Measurements from ENCODE around the gene HMG20B. TPM values are rescaled to one million over a fixed set of nuclear protein-coding genes. Genes with fewer than 3 reads are reported as not detected.

HMG20B gene
- polyA plus RNA-seq, 4 donors, result 67.9 to 111 (median 91.2) TPM

DNA sequence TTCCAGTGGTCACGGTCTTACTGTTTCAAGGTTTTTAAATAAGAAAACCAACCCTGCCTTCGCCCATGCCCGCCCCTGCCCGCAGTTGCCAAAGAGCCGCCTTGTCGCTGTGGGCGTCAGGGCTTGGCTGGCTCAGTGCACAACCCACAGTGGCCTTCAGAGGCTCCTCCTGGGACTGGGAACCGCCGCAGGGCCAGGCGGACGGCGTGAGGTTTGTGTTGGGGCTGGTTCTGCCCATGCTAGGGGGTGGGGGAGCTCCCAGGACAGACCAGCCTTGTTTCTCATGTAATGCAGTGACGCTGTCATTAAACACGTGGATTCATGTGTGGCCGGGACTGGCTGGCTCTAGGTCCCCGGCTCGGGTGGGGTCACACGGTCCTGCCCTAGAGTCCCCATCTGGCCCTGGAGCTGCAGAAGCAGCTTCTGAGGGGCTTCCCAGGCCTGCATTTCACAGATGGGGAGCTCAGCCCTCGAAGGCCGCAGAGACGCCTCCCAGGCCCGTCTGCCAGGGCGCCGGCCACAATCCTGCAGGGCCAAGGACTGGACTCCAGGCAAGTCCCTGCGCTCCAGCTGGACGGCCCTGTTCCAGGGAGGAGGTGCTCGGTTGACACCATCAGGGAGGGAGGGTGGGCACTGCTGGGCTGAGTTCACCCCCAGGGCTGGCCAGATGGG, 36.2 kb upstream of the HMG20B start:
- no peak for DNase-seq (ENCODE audit: low read depth in 4 of 4, low spot score in 2 of 4)

DNA sequence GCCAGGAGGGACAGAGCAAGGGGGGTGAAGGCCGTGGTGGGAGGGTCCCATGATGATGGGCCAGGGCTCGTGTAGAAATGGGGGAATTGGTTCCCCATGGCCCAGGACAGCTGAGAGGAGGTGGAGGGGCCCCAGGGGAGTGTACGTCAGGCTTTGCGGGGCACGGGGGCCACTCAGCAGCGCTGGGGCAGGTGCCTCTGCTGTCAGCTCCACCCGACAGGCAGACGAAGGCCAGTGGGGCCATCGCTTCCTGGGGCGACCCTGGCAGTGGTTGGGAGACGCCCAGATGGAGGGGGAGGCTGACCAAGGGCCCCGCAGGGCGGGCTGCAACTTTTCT, 35.7 kb upstream of the HMG20B start:
- DNase-seq (ENCODE audit: low read depth in 4 of 4, low spot score in 2 of 4), result no peak

DNA sequence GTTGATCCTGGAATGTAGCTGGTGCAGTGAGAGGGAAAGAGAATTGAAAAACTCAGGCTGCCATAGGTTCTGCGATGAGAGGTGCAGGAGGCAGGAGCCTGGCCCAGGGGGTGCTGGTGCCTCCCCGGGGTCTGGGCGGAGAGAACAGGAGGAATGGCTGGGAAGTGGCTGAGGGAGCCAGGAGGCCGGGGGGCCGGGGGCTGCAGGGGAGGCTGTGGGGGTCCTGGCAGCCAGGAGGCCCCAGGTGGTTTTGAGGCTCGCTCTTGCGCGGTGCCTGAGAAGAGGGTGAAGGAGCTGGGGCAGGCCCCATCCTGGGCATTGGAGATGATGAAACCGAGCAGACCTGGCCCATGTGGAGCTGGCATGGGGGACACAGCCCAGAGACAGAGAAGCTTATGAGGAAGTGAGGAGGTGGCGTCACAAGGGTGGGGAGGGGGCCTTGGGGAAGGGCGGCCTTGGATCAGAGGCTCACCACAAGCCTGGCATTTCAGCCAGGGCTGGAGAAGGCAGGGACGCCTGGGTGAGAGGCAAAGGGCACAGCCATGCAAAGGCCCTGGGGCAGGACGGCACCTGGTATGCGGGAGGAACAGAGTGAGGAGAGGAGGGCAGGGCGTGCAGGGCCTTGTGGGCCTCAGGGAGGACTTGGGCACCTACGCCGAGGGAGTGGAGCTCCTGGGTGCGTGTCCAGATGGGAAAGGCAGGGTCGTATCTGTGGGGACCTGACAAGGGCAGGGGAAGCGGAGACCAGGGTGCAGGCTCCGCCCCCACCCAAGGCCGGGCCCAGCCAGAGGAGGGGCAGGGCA, 35.1 kb upstream of the HMG20B start:
- DNase-seq (ENCODE audit: low read depth in 4 of 4, low spot score in 2 of 4), result no peak

DNA sequence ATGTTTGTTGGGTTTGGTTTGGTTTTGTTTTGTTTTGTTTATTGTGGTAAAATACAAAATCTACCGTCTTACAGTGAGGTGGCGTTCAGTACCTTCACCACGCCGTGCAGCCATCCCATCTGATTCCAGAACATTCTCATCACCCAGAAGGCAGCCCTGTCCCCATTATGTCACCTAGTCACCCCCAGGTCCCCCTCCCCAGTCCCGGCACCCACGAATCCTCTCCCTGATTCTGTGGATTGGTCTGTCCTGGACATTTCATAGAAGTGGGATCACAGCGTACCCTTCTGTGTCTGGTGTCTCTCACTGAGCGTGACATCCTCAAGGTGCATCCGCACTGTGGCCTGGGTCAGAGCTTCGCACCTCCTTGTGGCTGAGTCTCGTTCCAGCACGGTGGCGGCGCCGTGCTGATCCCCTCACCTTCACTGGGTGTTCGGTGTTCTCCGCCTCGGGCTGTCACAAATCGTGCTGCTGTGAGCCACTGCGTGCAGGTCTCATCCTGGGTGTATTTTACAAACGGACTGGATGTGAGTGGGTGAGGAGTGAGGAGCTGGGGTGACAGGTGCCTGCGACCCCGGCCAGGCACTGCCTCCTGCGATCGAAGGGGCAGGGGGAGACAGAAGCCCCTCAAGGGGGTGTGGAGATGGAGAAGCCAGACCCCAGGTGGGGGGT, 34.4 kb upstream of the HMG20B start:
- no peak for DNase-seq (ENCODE audit: low read depth in 4 of 4, low spot score in 2 of 4)

DNA sequence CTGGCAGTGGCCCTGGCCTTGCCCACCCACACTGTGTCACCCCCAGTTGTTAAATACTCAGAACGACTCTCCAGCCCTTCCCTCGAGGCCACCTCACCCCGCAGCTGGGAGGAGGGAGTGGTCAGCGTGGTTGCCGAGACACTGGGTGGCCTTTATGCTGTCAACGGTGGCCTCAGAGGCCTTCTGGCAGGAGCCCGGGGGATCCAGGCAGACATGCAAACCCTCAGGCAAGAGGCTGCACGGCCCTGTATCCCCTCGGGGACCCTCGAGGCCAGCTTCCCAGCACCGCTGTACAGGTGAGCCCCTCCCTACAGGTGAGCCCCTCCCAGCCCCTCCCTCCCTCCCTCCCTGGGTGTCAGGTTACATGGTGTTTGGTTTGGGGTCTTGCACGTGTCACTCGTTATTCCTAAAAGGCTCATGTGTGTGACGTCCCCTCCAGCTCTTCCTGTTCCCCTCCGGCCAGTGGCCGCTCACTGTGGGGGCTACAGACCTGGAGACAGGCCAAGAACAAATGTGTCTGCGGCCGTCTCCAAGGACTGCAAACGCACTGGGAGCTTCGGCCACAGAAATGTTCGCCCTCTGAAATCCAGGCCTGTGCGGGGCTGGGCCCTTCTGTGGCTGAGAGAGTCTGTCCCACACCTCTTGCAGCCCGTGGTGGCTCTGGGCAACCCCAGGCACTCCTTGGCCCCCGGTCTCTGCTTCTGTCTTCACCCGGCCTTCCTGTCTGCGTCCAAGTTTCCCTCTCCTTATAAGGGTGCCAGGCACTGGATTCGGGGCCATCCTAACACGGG, 33.6 kb upstream of the HMG20B start, which contains the start of gene TEKTIP1:
TEKTIP1 (plus strand) TSS at position 210 of the 791 bp plus-strand sequence; CDS start at position 214, 4 bp downstream.
- no peak for DNase-seq (ENCODE audit: low read depth in 4 of 4, low spot score in 2 of 4)

DNA sequence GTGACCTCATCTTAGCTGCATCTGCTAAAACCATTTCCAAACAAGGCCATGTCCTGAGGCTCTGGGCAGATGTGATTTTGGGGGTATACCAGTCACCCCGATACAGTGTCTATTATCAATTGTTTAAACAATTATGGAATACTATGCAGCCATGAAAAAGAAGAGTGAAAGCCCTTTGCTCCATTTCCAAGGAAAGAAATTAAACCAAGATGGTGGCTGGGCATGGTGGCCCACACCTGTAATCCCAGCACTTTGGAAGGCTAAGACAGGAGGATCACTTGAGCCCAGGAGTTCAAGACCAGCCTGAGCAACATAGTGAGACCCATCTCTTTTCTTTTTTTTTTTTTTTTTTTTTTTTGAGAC, 33.0 kb upstream of the HMG20B start:
- DNase-seq (ENCODE audit: low read depth in 4 of 4, low spot score in 2 of 4), result no peak

DNA sequence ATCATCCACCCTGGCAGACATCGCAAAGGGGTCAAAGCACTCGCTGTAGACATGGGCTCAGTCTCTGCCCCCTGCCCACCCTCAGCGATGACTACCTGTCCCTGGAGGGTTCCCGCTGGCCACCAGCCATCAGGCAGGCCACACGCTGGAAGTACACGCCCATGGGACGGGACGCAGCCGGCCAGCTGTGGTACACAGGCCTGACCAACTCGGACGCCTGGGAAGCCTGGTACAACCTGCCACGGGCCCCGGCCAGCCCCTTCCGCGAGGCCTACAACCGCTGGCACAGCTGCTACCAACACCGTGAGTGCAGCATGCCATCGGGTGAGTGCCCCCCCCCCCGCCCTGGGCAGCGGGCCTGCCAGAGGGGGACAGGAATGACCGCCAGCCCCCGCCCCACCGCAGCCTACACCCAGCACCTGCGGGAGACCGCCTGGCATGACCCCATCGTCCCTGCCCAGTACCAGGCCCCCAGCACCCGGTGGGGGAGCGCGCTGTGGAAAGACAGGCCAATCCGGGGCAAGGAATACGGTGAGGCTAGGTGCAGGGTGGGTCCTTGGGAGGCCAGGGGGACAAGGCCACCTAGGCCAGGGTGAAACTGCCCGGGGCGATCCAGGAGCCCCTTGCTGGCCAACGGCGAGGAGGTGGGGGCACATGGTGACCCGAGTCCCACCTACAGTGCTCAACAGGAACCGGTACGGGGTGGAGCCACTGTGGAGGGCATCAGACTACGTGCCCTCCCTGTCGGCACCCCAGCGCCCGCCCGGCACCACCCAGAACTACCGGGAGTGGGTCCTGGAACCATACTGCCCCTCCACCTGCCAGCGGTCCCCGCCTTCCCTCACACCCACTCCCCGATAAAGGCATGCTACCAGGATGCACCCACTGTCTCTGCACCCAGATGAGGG, 29.3 kb upstream of the HMG20B start:
- DNase-seq (ENCODE audit: low read depth in 4 of 4, low spot score in 2 of 4), result no peak

DNA sequence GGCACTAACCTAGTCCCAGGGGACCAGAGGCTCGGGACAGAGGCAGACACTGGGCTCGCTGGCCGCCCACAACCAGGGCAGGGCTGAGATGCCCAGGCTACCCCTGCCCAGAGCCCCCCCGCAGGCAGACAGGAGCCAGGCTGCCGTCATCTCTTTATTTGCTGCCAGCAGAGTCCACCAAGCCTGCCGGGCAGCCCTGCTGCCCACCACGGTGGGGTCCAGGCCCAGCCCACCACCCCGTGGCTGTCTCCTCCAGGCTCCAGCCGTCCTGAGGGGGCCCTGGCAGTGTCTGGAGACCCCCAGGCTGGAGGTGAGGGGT, 28.7 kb upstream of the HMG20B start:
- DNase-seq (ENCODE audit: low read depth in 4 of 4, low spot score in 2 of 4), result no peak

DNA sequence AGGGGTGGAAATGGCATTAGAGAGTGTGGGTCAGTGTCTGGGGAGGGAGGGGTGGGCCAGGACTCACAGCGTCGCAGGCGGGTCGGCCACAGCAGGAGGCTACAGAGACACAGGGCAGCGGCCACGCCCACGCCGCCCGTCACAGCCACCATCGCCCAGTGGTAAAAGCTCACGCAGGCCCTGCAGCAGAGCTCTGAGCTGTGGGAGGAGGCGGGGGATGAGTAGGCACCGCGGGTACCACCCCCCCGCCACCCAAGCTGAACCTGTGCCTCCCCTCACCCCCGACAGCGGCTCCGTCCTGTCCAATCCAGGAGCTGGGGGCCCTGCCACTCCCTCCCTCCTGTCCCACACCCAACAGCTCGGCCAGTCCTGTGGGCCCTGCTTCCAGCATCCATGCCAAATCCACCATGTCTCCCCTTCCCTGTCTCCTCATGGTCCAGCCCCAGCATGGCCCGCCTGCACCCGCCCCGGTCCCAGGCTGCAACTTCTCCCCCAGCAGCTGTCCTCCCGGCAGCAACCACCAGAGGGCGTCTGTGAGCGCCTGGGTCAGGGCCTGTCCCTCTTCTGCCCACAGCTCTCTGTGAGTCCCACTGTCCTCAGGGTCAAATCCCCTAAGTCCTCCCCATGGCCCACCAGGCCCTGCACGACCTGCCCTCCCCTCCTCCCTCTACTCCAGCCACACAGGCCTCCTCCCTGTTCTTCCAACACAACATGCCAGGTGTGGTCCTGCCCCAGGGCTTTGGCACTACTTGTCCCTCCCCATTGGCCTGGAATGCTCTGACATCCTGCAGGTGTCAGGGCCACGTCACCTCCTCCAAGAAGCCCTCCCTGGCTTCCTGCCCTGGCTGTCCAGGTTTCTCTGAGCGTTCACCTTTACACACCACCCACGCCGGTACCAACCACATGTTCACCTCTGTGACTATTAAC, 27.7 kb upstream of the HMG20B start:
- no peak for DNase-seq (ENCODE audit: low read depth in 4 of 4, low spot score in 2 of 4)

DNA sequence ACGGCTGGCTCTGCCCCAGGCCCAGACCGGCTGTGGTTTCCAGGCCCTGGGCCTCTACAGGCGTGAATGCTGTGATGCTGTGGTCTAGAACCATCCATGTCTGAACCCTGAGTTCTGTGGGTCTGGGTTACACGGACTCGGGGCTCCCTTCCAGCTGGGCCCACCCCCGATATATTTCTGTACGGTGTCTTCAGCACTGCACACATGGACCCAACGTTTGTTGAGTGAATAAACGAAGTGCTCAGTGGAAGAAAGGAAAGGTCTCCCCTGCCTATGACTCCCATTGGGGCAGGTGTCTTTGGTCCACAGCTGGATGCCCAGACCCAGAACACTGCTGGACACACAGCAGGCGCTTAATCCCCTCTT, 27.1 kb upstream of the HMG20B start:
- no peak for DNase-seq (ENCODE audit: low read depth in 4 of 4, low spot score in 2 of 4)

DNA sequence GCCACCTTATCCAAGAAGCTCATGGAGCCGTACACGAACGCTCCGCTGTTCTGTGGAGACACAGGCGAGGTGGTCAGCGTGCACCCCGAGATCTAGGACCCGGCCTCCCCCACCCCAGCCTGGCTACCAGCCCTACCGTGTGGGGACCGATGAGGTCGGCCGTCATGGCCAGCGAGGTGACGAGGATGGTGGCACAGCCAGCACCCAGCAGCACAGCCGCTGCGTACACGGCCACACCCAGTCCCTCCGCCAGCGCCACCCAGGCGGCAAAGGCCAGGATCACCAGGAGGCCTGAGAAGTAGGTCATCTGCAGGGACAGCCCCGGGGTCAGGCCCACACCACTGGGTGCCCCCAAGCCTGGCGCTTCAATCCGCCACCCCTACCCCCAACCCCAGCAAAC, 26.6 kb upstream of the HMG20B start:
- no peak for DNase-seq (ENCODE audit: low read depth in 4 of 4, low spot score in 2 of 4)

DNA sequence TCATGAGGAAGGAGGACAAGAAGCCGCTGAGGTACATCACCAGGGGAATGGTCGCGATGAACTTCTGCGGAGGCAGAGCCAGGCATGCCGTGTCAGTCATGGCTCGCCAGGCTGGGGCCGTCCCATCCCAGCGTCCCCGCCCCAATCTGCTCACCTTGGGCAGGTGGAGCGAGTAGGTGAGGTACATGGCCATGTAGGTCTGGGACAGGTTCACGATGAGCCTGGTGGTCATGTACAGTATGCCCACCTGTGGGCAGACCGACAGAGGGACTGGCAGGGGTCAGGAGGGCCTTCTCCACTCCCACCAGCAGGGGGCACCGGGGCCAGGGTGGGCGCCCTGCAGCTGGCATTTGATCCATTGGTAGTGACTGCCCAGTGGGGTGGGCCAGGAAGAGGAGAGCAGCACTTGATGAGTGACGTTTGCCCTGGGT, 25.4 kb upstream of the HMG20B start:
- no peak for DNase-seq (ENCODE audit: low read depth in 4 of 4, low spot score in 2 of 4)

DNA sequence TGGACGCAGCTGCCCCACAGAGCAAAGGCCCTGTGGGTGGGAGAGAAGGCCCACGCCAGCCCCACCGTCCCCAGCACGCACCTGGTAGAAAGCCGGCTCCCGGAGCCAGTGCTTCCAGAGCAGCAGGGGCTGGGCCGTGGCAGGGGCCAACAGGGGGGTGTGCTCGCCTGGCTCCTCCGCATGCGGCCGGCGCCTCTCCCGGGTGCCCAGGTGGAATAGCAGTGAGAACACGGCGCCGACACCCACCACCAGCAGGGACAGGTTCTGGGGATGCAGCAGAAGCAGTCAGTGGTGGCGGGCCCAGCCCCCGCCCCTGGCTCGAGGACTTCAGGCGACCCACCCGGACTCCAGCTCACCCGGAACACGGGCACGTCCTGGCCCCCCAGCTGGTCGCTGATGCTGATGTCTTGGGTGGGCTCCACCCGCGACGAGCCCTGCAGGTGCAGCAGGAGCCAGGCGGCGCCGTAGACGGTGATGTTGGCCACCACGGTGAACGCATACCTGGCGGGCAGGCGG, 24.9 kb upstream of the HMG20B start:
- no peak for DNase-seq (ENCODE audit: low read depth in 4 of 4, low spot score in 2 of 4)

DNA sequence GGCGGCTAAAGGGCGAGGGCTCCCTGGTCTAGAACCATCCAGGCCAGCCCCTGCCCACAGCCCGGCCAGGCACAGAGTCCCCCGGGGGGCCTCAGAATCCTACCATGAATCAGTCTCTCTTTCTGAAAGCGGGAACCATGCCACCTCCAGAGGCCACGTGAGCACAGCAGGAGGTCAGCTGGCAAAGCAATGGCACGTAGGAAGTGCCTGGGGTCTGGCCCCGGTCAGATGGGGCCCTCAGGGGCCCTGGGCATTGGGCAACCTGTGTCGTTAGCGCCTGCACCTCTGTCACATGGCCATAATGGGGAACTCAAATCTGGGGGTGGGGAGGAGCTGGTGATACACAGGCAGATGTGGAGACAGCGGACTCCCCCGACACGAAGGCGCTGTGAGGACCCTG, 24.1 kb upstream of the HMG20B start:
- no peak for DNase-seq (ENCODE audit: low read depth in 4 of 4, low spot score in 2 of 4)

DNA sequence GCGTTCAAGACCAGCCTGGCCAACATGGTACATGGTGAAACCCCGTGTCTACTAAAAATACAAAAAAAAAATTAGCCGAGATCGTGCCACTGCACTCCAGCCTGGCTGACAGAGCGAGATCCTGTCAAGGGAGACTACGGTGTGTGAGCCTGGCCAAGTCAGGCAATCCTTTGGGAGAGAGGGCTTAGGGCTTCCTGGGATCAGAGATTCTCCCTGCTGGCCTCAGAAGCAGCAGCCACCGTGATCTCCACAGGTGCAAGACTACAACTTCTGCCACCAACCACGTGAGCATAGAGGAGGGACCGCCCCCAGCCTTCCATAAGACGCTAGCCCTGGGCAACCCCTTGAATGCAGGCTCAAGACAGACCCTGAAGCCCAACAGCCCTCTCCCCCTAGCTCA, 22.9 kb upstream of the HMG20B start:
- no peak for DNase-seq (ENCODE audit: low read depth in 4 of 4, low spot score in 2 of 4)

DNA sequence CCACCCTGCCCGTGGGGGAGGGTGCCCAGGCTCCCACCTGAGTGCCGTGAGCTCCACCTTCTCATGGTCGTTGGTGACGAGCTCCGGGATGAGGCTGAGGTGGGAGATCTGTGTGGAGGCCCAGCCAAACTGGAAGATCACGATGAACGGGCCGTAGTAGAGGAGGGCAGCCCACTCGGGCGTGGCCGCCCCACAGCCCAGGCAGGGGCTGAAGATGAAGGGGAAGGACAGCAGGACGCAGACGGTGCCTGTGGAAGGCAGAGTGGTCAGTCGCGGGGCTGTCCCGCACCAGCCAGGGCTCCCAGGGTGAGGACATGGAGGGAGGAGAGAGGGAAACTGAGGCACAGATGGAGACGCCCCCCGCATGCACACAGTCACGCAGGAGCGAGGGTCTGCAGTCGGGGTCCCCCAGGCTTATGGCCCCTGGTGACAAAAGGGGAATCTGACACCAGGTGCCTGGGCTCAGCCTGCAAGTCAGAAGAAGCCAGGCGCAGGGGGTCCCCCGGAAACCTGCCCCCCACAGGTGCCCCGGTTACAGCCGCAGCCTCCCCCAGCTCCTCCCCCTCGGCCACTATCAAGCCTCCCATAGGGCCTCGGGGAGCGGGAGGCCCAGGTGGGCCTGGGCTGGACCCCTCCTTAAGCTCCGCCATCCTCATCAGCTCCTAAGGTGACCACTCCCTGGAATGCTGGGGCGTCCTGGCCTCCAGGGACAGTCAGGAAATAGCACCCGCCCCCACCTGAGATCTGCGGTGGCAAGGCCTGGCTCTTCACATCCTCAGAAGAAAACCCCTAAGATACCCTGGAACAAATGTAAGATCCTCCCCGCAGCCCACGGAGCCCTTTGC, 21.6 kb upstream of the HMG20B start:
- DNase-seq (ENCODE audit: low read depth in 4 of 4, low spot score in 2 of 4), result no peak

DNA sequence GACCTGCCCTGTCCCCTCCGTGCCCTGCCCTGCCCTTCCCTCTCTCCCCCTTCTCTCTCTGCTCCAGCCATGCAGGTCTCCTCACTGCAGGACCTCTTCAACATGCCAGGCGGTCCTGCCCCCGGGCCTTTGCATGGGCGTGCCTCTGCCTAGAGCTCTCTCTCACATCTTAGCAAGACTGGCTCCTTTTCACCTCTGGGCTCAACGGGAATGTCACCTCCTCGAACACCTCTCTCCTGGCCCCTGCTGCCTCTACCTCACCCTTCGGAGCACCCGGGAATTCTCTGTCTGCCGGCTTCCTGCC, 21.0 kb upstream of the HMG20B start:
- no peak for DNase-seq (ENCODE audit: low read depth in 4 of 4, low spot score in 2 of 4)

All from left renal cortex interstitium (tissue), 4 donors.